GM12878 (cell line): ENCODE measurements around the gene HHLA2. TPM values are rescaled to one million over a fixed set of nuclear protein-coding genes. Genes with fewer than 3 reads are reported as not detected.

ENCODE experiments used
- ATAC-seq: fragments of 200-7000 bp; cut with Tn5 transposase; 3 replicates; pipeline ENCODE4 v1.9.1; 2020; ENCODE audit warnings: mild to moderate bottlenecking, moderate library complexity
- BruUV-seq: library from RNA; stranded (reverse); fragments of 400-500 nt; replicated peaks from 2 replicates; lab custom pipeline; 2021; lab: Mats Ljungman, UMichigan
- CTCF ChIA-PET: fragments of 300-600 bp; sonication (Branson Sonifier 250); formaldehyde crosslinking; extraction: SDS; loops from one replicate; lab custom pipeline; 2021; ENCODE audit warnings: inconsistent platforms; lab: Yijun Ruan, JAX
- POLR2A ChIA-PET: fragments of 350-600 bp; formaldehyde crosslinking; extraction: SDS; loops from one replicate; lab custom pipeline; 2021; ENCODE audit warnings: inconsistent platforms; lab: Charles Lee
- RAD21 ChIA-PET: fragments of 300-600 bp; sonication (Branson Sonifier 250); formaldehyde crosslinking; loops from one replicate; lab custom pipeline; 2023; ENCODE audit warnings: antibody characterized with exemption; ENCODE audit not compliant: unreplicated experiment; lab: Charles Lee
- SMC1A ChIA-PET: fragments of 300-600 bp; sonication (Branson Sonifier 250); formaldehyde crosslinking; loops from one replicate; lab custom pipeline; 2023; ENCODE audit not compliant: unreplicated experiment, uncharacterized antibody; lab: Charles Lee
- DNase-seq: peaks from one replicate; pipeline ENCODE4 v3.0.0-alpha.2; 2011; ENCODE audit warnings: low read depth, low spot score
- FAIRE-seq: peaks from 3 replicates; lab custom pipeline; 2011; peaks lifted over from hg19 to GRCh38; lab: Jason Lieb, UNC
- H2AFZ ChIP-seq: 2 replicates; pipeline ENCODE4 v1.6.0; 2011; ENCODE audit warnings: low read depth, low read length, control low read depth; ENCODE audit not compliant: control insufficient read depth
- H3K27ac ChIP-seq: 2 replicates; pipeline ENCODE4 v1.5.1; 2011; ENCODE audit warnings: control low read depth; ENCODE audit not compliant: control insufficient read depth, insufficient read depth
- H3K27me3 ChIP-seq, 2 experiments: replicated peaks in 1 of 2; 2 replicates each; pipeline versions ENCODE4 v1.6.0 to v1.6.1; 2011; ENCODE audit warnings: low read length in 1 of 2; ENCODE audit not compliant: control insufficient read depth in 2 of 2, insufficient read depth in 2 of 2
- H3K36me3 ChIP-seq, 2 experiments: 2 replicates each; pipeline ENCODE4 v1.5.1; 2011; ENCODE audit warnings: low read length in 1 of 2; ENCODE audit not compliant: control insufficient read depth in 2 of 2, insufficient read depth in 2 of 2
- H3K4me1 ChIP-seq: 2 replicates; pipeline ENCODE4 v1.6.1; 2011; ENCODE audit warnings: mild to moderate bottlenecking, low read length, moderate library complexity, mixed read lengths; ENCODE audit not compliant: control insufficient read depth, insufficient read depth
- H3K4me2 ChIP-seq: 2 replicates; pipeline ENCODE4 v1.6.0; 2011; ENCODE audit warnings: control low read depth; ENCODE audit not compliant: control insufficient read depth, insufficient read depth
- H3K4me3 ChIP-seq: fragments of 200-600 bp; sonication (generic); 2 replicates; pipeline ENCODE4 v1.5.1; 2016
- H3K79me2 ChIP-seq: 2 replicates; pipeline ENCODE4 v1.6.0; 2011; ENCODE audit warnings: low read length; ENCODE audit not compliant: control insufficient read depth, insufficient read depth
- H3K9ac ChIP-seq: 2 replicates; pipeline ENCODE4 v1.8.0; 2011; ENCODE audit warnings: low read length, control low read depth, mixed read lengths; ENCODE audit not compliant: control insufficient read depth, insufficient read depth
- H3K9me3 ChIP-seq: replicated peaks from 3 replicates; pipeline ENCODE4 v1.5.1; 2011; ENCODE audit warnings: mild to moderate bottlenecking, low read length; ENCODE audit not compliant: control insufficient read depth, insufficient read depth
- H4K20me1 ChIP-seq: 2 replicates; pipeline ENCODE4 v1.6.0; 2011; ENCODE audit not compliant: control insufficient read depth, insufficient read depth
- E4F1 ChIP-seq: fragments of 450-650 bp; IDR thresholded peaks from 2 replicates; pipeline ENCODE4 v1.6.1; 2018; ENCODE audit warnings: borderline replicate concordance, mild to moderate bottlenecking; ENCODE audit not compliant: partially characterized antibody
- FOS ChIP-seq: IDR thresholded peaks from 3 replicates; pipeline ENCODE4 v1.6.1; 2011; ENCODE audit warnings: borderline replicate concordance; ENCODE audit not compliant: insufficient read length; ENCODE audit errors: extremely low read depth
- GABPA ChIP-seq: IDR thresholded peaks from 2 replicates; pipeline ENCODE4 v1.6.1; 2014; ENCODE audit warnings: antibody characterized with exemption, low read depth, mild to moderate bottlenecking, inconsistent platforms
- IKZF2 ChIP-seq, 2 experiments: fragments of 450-650 bp; IDR thresholded peaks; 2 replicates each; pipeline ENCODE4 v1.6.1; 2017; ENCODE audit warnings: mild to moderate bottlenecking in 2 of 2, moderate library complexity in 2 of 2
- MYC ChIP-seq: IDR thresholded peaks from 2 replicates; pipeline ENCODE4 v1.6.1; 2011; ENCODE audit warnings: mild to moderate bottlenecking, low read length, moderate library complexity, inconsistent platforms; ENCODE audit not compliant: insufficient read depth, insufficient replicate concordance, insufficient read length, severe bottlenecking
- PAX5 ChIP-seq: IDR thresholded peaks from 2 replicates; pipeline ENCODE4 v1.6.1; 2011; ENCODE audit warnings: low read depth, low read length, borderline replicate concordance
- POU2F2 ChIP-seq: IDR thresholded peaks from 3 replicates; pipeline ENCODE4 v1.6.1; 2011; ENCODE audit warnings: low read depth, mild to moderate bottlenecking, low read length, borderline replicate concordance
- RUNX3 ChIP-seq: IDR thresholded peaks from 2 replicates; pipeline ENCODE4 v1.6.1; 2012; ENCODE audit warnings: low read length, inconsistent platforms
- STAT1 ChIP-seq: fragments of 450-650 bp; conservative IDR thresholded peaks from 2 replicates; pipeline ENCODE4 v1.6.1; 2014; ENCODE audit warnings: antibody characterized with exemption, mild to moderate bottlenecking
- STAT3 ChIP-seq: IDR thresholded peaks from 2 replicates; pipeline ENCODE4 v1.6.1; 2011; ENCODE audit warnings: low read depth, low read length, improper control_type of control experiment
- WGBS: methylation state at CpG from one replicate; pipeline ENCODE4 v1.1.6; 2016; ENCODE audit warnings: low lambda C conversion rate; ENCODE audit not compliant: insufficient replicate concordance, insufficient coverage; ENCODE audit errors: missing lambda C conversion rate; 5-methylcytosine and 5-hydroxymethylcytosine counted together
- in situ Hi-C: fragments of 300-500 bp; cut with MboI; formaldehyde crosslinking; loops from 9 replicates; pipeline ENCODE4 v1.14.3; 2018; ENCODE audit warnings: mixed read lengths
- intact Hi-C: fragments of 100-400 bp; cut with micrococcal nuclease; formaldehyde crosslinking; loops from one replicate; pipeline ENCODE4 v1.14.2; 2022; ENCODE audit not compliant: unreplicated experiment
- polyA plus RNA-seq, 11 experiments: library from polyadenylated mRNA; depleted of rRNA in 4 of 11; unstranded in 6 of 11; stranded (reverse) in 5 of 11; fragments of >200 nt; fragmentation: Nextera tagmentation in 4 of 11; fragmentation: Illumina TruSeq in 1 of 11; extraction: Ambion mirVana in 4 of 11; extraction: Trizol in 1 of 11; gene quantifications; 1 replicate in 1 of 11; 2 replicates in 10 of 11; pipeline versions ENCODE4 v1.2.1 to v1.2.3, GENCODE V29; 2011 to 2016; ENCODE audit warnings: inconsistent platforms in 2 of 11, missing spikeins in 2 of 11, low read depth in 1 of 11
- total RNA-seq, 4 experiments: library from RNA; depleted of rRNA in 3 of 4; stranded (reverse); fragments of >200 nt in 3 of 4; fragmentation: Illumina TruSeq in 1 of 4; extraction: Trizol in 1 of 4; gene quantifications; 2 replicates each; pipeline versions ENCODE4 v1.2.1 to v1.2.3, GENCODE V29; 2013 to 2021

Gene HHLA2
- total and polyA plus RNA-seq, 10 of the 15 experiments (the other 5 are each of a cell fraction or from before 2014, with no cell fraction given) = 0.11 to 1.3 (median 0.28) TPM; not detected in 1

DNA sequence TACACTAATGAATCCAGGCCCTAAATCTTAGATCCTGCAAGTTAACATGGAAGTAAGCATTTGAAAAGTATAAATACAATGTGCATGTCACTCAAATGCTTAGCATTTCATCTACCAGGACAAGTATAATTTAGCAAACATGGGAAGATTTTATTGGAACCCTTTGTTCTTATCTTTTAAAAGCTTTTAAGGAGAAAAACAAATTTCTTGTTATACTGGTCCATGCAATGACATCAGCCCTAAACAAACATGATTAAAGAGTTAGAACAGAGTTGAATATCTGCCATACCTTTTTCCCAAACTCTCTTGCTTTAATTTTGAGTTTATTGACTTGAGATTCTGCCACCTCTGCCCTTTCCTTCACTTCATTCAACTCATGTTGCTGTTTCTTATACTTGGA is 87.0 kb downstream of the HHLA2 start (continued):
- TF ChIP-seq POU2F2 (no peak), MYC (no peak), E4F1 (no peak), STAT3 (no peak), PAX5 (no peak), GABPA (no peak), IKZF2 (IDR thresholded peaks at IDR 0.05) (no peak)
- TF ChIP-seq, all 136 proteins: peak for 0

DNA sequence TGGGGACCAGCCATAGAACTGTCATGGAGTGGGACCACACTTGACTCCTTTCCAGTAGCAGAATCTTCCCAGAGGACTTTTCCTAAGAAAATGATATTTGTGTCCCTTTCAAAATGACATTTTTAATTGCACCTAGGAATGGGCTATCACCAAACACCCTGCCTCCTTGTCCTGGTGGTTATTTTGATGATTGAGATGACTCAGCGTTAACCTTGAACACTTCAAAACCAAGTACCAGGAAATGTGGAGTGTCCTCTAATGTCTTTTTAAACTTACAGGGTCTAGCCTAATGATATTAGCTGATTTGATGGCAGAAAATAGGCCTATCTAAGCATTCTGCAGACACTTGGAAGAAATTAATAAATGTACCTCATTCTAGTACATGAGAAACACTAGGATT is 90.7 kb downstream of the HHLA2 start:
- no peak for FAIRE-seq
- WGBS = 95% methylated on average over 1 of the region's 1 CpG
- no peaks in the 10 kb centered on the region for H3K36me3 ChIP-seq
- no peaks in the 10 kb centered on the region for H4K20me1 ChIP-seq
- no peak overlapping the region for H3K9ac ChIP-seq
- no peak overlapping the region for H3K27ac ChIP-seq
- TF ChIP-seq IKZF2 (IDR thresholded peaks at IDR 0.05) (0 out of 4 replicates have a peak, but pooled peaks of 1 of the 2 experiments have one; percentile 19), RUNX3 (peak; percentile 34; the same call in 1 of the 2 replicates), FOS (no peak), STAT1 (no peak)
- RAD21 ChIA-PET = interaction anchor here (1.1 to 2.9 kb wide), 3 partner anchors 18 to 262 kb away, joined by 3 to 17 read pairs (median 7); no protein-coding TSS in a partner anchor
- peaks cover 33% of the 10 kb centered on the region for H3K4me1 ChIP-seq
- POLR2A ChIA-PET = no interaction called here
- no peaks in the 10 kb centered on the region for H3K79me2 ChIP-seq
- no TSS peak for BruUV-seq
- ATAC-seq = peak; percentile 14; the same call in 2 of the 3 replicates
- no peak overlapping the region for H3K4me2 ChIP-seq
- H3K27me3 ChIP-seq = no peaks in the 10 kb centered on the region
- SMC1A ChIA-PET = interaction anchor here (1.2 to 7.0 kb wide), 4 partner anchors 16 to 401 kb away, joined by 3 to 59 read pairs (median 8); no protein-coding TSS in a partner anchor
- no peak overlapping the region for H3K4me3 ChIP-seq
- intact Hi-C loops (loop anchor here (5.0 kb wide), 2 partner anchors 95 to 300 kb away; no protein-coding TSS in a partner anchor), in situ Hi-C loops (no loop called here)
- H2AFZ ChIP-seq = no peak overlapping the region
- H3K9me3 ChIP-seq = no peaks in the 10 kb centered on the region
- no peak for DNase-seq
- CTCF ChIA-PET = interaction anchor here (1.5 kb wide), 1 partner anchor 18 kb away, joined by 7 read pairs; no protein-coding TSS in a partner anchor
